KMS-11 (cell line): Measurements from ENCODE around the gene MN1.

Source experiments
- H2AFZ ChIP-seq: fragments of 200-600 bp; sonication (generic); 2 replicates; pipeline ENCODE4 v1.6.1; 2016; ENCODE audit warnings: antibody characterized with exemption, mixed run types, low read depth
- H3K27ac ChIP-seq: fragments of 200-600 bp; sonication (generic); 2 replicates; pipeline ENCODE4 v1.6.1; 2016; ENCODE audit warnings: mild to moderate bottlenecking, mixed run types
- H3K27me3 ChIP-seq: fragments of 200-600 bp; sonication (generic); 2 replicates; pipeline ENCODE4 v1.6.1; 2017; ENCODE audit warnings: mild to moderate bottlenecking, low read depth, mixed run types, moderate library complexity; ENCODE audit not compliant: insufficient read depth
- H3K36me3 ChIP-seq: fragments of 200-600 bp; sonication (generic); 2 replicates; pipeline ENCODE4 v1.6.1; 2017; ENCODE audit warnings: mild to moderate bottlenecking, mixed run types; ENCODE audit not compliant: insufficient read depth
- H3K4me1 ChIP-seq: fragments of 200-600 bp; sonication (generic); 2 replicates; pipeline ENCODE4 v1.6.1; 2016; ENCODE audit warnings: mild to moderate bottlenecking, low read depth, mixed run types; ENCODE audit not compliant: poor library complexity, severe bottlenecking
- H3K4me2 ChIP-seq: fragments of 200-600 bp; sonication (generic); 2 replicates; pipeline ENCODE4 v1.7.0; 2016; ENCODE audit warnings: mild to moderate bottlenecking, mixed run types
- H3K4me3 ChIP-seq: fragments of 200-600 bp; sonication (generic); IDR thresholded peaks from 2 replicates; pipeline ENCODE4 v1.6.1; 2017; ENCODE audit warnings: low read depth, low read length, mixed read lengths; ENCODE audit not compliant: insufficient read depth
- H3K79me2 ChIP-seq: fragments of 200-600 bp; sonication (generic); 2 replicates; pipeline ENCODE4 v1.6.1; 2016; ENCODE audit warnings: low read depth, mixed run types; ENCODE audit not compliant: insufficient read depth
- H3K9ac ChIP-seq: fragments of 200-600 bp; sonication (generic); 2 replicates; pipeline ENCODE4 v1.6.1; 2016; ENCODE audit warnings: mild to moderate bottlenecking, mixed run types
- H4K20me1 ChIP-seq: fragments of 200-600 bp; sonication (generic); 2 replicates; pipeline ENCODE4 v1.6.1; 2016; ENCODE audit warnings: mild to moderate bottlenecking, mixed run types; ENCODE audit not compliant: insufficient read depth
- CTCF ChIP-seq: fragments of 200-600 bp; sonication (generic); conservative IDR thresholded peaks from 2 replicates; pipeline ENCODE4 v1.6.1; 2017; ENCODE audit warnings: low read depth, mild to moderate bottlenecking, antibody characterized with exemption, low read length, moderate library complexity, mixed read lengths

MN1 gene

GRCh38 chr22:27706489-27706888, 95.1 kb downstream of the MN1 start:
- Histone ChIP-seq H3K4me1 (no peaks in the 10 kb centered on the region), H3K4me3 (no peak overlapping the region), H3K79me2 (no peaks in the 10 kb centered on the region), H3K27me3 (no peaks in the 10 kb centered on the region; the same call in 1 of the 2 replicates), H4K20me1 (no peaks in the 10 kb centered on the region), H2AFZ (no peak overlapping the region), H3K27ac (no peak overlapping the region), H3K36me3 (no peaks in the 10 kb centered on the region), H3K9ac (no peak overlapping the region), H3K4me2 (no peak overlapping the region)
- TF ChIP-seq CTCF, result no peak

DNA sequence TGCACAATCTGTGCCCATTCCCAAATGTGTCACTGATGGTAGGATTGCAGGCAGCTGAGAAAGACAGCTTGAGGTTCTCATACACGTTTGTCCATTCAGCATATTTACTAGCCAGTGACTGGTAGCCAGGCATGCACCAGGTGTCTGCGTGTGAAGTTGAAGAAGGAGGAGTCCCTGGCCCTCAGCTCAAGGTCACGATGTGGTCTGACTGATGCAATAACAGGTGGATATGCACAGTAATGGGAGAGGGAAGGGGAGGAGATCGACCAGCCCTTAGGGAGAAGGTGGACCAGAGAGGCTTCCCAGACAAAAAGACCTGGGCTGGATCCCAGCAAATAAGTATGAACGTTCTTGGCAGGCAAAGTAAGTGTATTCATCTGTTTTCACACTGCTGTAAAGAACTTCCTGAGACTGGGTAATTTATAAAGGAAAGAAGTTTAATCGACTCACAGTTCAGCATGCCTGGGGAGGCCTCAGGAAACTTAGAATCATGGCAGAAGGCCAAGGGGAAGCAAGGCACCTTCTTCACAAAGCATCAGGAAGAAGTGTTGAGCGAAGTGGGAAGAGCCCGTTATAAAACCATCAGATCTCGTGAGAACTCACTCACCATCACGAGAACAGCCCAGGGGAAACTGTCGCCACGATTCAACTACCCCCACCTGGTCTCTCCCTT, 96.0 kb downstream of the MN1 start:
- Histone ChIP-seq H3K4me1 (no peaks in the 10 kb centered on the region), H3K27me3 (peaks cover 4% of the 10 kb centered on the region; the same call in 1 of the 2 replicates), H3K79me2 (no peaks in the 10 kb centered on the region), H3K4me2 (no peak overlapping the region), H3K27ac (no peak overlapping the region), H3K4me3 (no peak overlapping the region), H3K36me3 (no peaks in the 10 kb centered on the region), H2AFZ (no peak overlapping the region), H3K9ac (no peak overlapping the region), H4K20me1 (no peaks in the 10 kb centered on the region)
- TF ChIP-seq CTCF, result no peak

GRCh38 chr22:27704581-27704980, 97.0 kb downstream of the MN1 start:
- no peak overlapping the region for H3K4me2 ChIP-seq
- H3K4me1 ChIP-seq, result no peaks in the 10 kb centered on the region
- peaks cover 7% of the 10 kb centered on the region; the same call in 1 of the 2 replicates for H3K27me3 ChIP-seq
- no peak overlapping the region for H3K9ac ChIP-seq
- no peak overlapping the region for H2AFZ ChIP-seq
- H3K36me3 ChIP-seq, result no peaks in the 10 kb centered on the region
- no peaks in the 10 kb centered on the region for H4K20me1 ChIP-seq
- H3K79me2 ChIP-seq, result no peaks in the 10 kb centered on the region
- no peak overlapping the region for H3K4me3 ChIP-seq
- no peak overlapping the region for H3K27ac ChIP-seq
- no peak for TF ChIP-seq CTCF

- Histone ChIP-seq H3K27ac (no peak overlapping the region), H3K79me2 (no peaks in the 10 kb centered on the region), H3K4me2 (no peak overlapping the region), H2AFZ (no peak overlapping the region), H3K4me1 (no peaks in the 10 kb centered on the region), H3K9ac (no peak overlapping the region), H3K36me3 (no peaks in the 10 kb centered on the region), H4K20me1 (no peaks in the 10 kb centered on the region), H3K27me3 (peaks cover 7% of the 10 kb centered on the region; the same call in 1 of the 2 replicates), H3K4me3 (no peak overlapping the region)
- no peak for TF ChIP-seq CTCF
These were observed 102.1 kb downstream of the MN1 start for GRCh38 chr22:27699383-27700019.
